WTC11 (cell line): ENCODE results near the gene CERT1. TPM values are rescaled to one million over a fixed set of nuclear protein-coding genes. Genes with fewer than 3 reads are reported as not detected.

Experiments
- ATAC-seq: fragments of 200-7000 bp; cut with Tn5 transposase; 2 replicates; pipeline ENCODE4 v1.10.0; 2021; ENCODE audit warnings: mild to moderate bottlenecking, moderate library complexity
- CTCF ChIA-PET: fragments of 300-600 bp; sonication (Branson Sonifier 250); formaldehyde crosslinking; loops from one replicate; lab custom pipeline; 2021; ENCODE audit warnings: antibody characterized with exemption; lab: Charles Lee
- POLR2A ChIA-PET: fragments of 350-600 bp; sonication (Branson Sonifier 250); formaldehyde crosslinking; loops from one replicate; lab custom pipeline; 2021; ENCODE audit warnings: antibody characterized with exemption; lab: Charles Lee
- DNase-seq: peaks from one replicate; pipeline ENCODE4 v3.0.0; 2021; ENCODE audit warnings: low spot score
- H3K27ac Mint-ChIP-seq: 2 replicates; pipeline ENCODE4 v1.8.0; 2021; ENCODE audit warnings: mixed read lengths
- H3K27me3 Mint-ChIP-seq: 2 replicates; pipeline ENCODE4 v1.8.0; 2021; ENCODE audit warnings: low read depth, mild to moderate bottlenecking, moderate library complexity, mixed read lengths
- H3K36me3 Mint-ChIP-seq: 2 replicates; pipeline ENCODE4 v1.8.0; 2021; ENCODE audit warnings: mixed read lengths
- H3K4me1 Mint-ChIP-seq: 2 replicates; pipeline ENCODE4 v1.8.0; 2022; ENCODE audit warnings: mixed read lengths
- H3K4me3 Mint-ChIP-seq: 2 replicates; pipeline ENCODE4 v1.8.0; 2021; ENCODE audit warnings: mild to moderate bottlenecking, moderate library complexity, mixed read lengths
- H3K9me3 Mint-ChIP-seq: 2 replicates; pipeline ENCODE4 v1.8.0; 2021; ENCODE audit warnings: mixed read lengths
- ATF1 ChIP-seq: sonication (generic); formaldehyde crosslinking; IDR thresholded peaks from 2 replicates; pipeline ENCODE4 v1.8.1; 2023; ENCODE audit warnings: mild to moderate bottlenecking, moderate library complexity, missing genetic modification reagents
- CREB1 ChIP-seq: sonication (generic); formaldehyde crosslinking; IDR thresholded peaks from 2 replicates; pipeline ENCODE4 v1.8.0; 2023; ENCODE audit warnings: mild to moderate bottlenecking, missing genetic modification reagents
- ESRRA ChIP-seq: sonication (generic); formaldehyde crosslinking; IDR thresholded peaks from 2 replicates; pipeline ENCODE4 v1.8.1; 2022; ENCODE audit warnings: mild to moderate bottlenecking, missing genetic modification reagents, borderline replicate concordance
- GABPB1 ChIP-seq: sonication (generic); formaldehyde crosslinking; IDR thresholded peaks from 2 replicates; pipeline ENCODE4 v1.8.1; 2023; ENCODE audit warnings: mild to moderate bottlenecking, missing genetic modification reagents
- GTF2I ChIP-seq: fragments of 250-450 bp; sonication (Bioruptor Pico); conservative IDR thresholded peaks from 2 replicates; pipeline ENCODE4 v1.4.0; 2021; ENCODE audit warnings: mild to moderate bottlenecking
- JUN ChIP-seq: sonication (generic); formaldehyde crosslinking; IDR thresholded peaks from 2 replicates; pipeline ENCODE4 v1.8.0; 2023; ENCODE audit warnings: mild to moderate bottlenecking, missing genetic modification reagents
- MYBL2 ChIP-seq: sonication (generic); formaldehyde crosslinking; IDR thresholded peaks from 2 replicates; pipeline ENCODE4 v1.8.1; 2023; ENCODE audit warnings: mild to moderate bottlenecking, moderate library complexity, missing genetic modification reagents
- NFATC4 ChIP-seq: fragments of 250-450 bp; sonication (Bioruptor Pico); IDR thresholded peaks from 2 replicates; pipeline ENCODE4 v1.9.0; 2021; ENCODE audit warnings: mild to moderate bottlenecking
- OVOL2 ChIP-seq: fragments of 250-450 bp; sonication (Bioruptor Pico); IDR thresholded peaks from 2 replicates; pipeline ENCODE4 v1.9.0; 2021; ENCODE audit warnings: mild to moderate bottlenecking, borderline replicate concordance
- RELA ChIP-seq: sonication (generic); formaldehyde crosslinking; IDR thresholded peaks from 2 replicates; pipeline ENCODE4 v1.8.1; 2022; ENCODE audit warnings: missing genetic modification reagents, mild to moderate bottlenecking, borderline replicate concordance
- SMAD3 ChIP-seq: sonication (generic); formaldehyde crosslinking; IDR thresholded peaks from 2 replicates; pipeline ENCODE4 v1.8.0; 2022; ENCODE audit warnings: missing genetic modification reagents, mild to moderate bottlenecking, borderline replicate concordance
- ZNF416 ChIP-seq: fragments of 250-450 bp; sonication (Bioruptor Pico); IDR thresholded peaks from 2 replicates; pipeline ENCODE4 v1.9.0; 2021; ENCODE audit warnings: mild to moderate bottlenecking, inconsistent platforms
- ZNF671 ChIP-seq: fragments of 250-450 bp; sonication (Bioruptor Pico); IDR thresholded peaks from 2 replicates; pipeline ENCODE4 v1.8.0; 2021; ENCODE audit warnings: mild to moderate bottlenecking
- total RNA-seq: library from RNA; stranded (reverse); gene quantifications from 3 replicates; pipeline ENCODE4 v1.2.3, GENCODE V29; 2021
- TF ChIP-seq, protein P1 (sequence below): sonication (generic); formaldehyde crosslinking; IDR thresholded peaks from 2 replicates; pipeline ENCODE4 v1.8.1; 2023; ENCODE audit warnings: mild to moderate bottlenecking, missing genetic modification reagents
- TF ChIP-seq, protein P2 (sequence below): fragments of 250-450 bp; sonication (Bioruptor Pico); IDR thresholded peaks from 2 replicates; pipeline ENCODE4 v2.1.2; 2022; ENCODE audit warnings: mild to moderate bottlenecking, moderate library complexity
- TF ChIP-seq, protein P3 (sequence below): sonication (generic); formaldehyde crosslinking; IDR thresholded peaks from 2 replicates; pipeline ENCODE4 v1.8.1; 2023; ENCODE audit warnings: mild to moderate bottlenecking, moderate library complexity, missing genetic modification reagents
- TF ChIP-seq, protein P4 (sequence below): sonication (generic); formaldehyde crosslinking; IDR thresholded peaks from 2 replicates; pipeline ENCODE4 v1.8.0; 2023; ENCODE audit warnings: missing genetic modification reagents, mild to moderate bottlenecking, borderline replicate concordance

The CERT1 gene
- total RNA-seq, 1 experiment from 2014 or later = 50.8 TPM

DNA sequence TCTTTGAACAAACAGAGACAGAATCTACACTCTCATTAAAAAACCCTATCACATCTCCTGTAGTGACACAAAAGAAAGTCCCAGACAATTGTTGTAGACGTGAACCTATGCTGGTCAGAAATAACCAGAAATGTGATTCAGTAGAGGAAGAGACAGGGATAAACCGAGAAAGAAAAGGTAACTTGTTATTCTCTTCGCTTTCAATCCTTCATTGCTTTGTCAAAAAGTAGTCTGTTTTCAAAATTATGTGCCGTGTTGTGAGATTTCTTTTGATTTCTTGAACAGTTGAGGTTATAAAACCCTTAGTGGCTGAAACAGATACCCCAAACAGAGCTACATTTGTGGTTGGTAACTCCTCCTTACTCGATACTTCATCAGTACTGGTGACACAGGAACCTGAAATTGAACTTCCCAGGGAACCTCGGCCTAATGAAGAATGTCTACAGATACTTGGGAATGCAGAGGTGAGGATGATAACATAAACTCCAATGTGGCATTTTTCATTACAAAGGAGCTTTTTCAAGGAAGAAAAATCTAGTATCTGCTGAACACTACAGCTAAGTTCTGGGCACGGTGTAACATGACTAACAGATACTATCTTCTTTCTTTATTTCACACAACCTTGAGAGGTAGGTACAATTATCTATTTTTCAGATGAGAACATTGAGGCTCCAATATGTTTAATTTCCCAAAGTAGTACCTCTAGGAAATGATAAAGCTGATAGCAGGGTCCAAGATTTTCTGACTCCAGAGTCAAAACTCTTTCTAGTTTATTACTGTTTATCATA is 160.1 kb downstream of the CERT1 start:
- no peak overlapping the region for H3K27ac Mint-ChIP-seq
- ChIA-PET POLR2A (no interaction called here), CTCF (no interaction called here)
- H3K4me1 Mint-ChIP-seq = no peaks in the 10 kb centered on the region
- H3K27me3 Mint-ChIP-seq = no peaks in the 10 kb centered on the region
- H3K4me3 Mint-ChIP-seq = no peak overlapping the region
- DNase-seq = no peak
- TF ChIP-seq OVOL2 (CRISPR knock-in tag) (no peak), GABPB1 (CRISPR knock-in tag) (no peak), RELA (CRISPR knock-in tag) (no peak), MYBL2 (no peak), ZNF416 (CRISPR knock-in tag) (no peak), GTF2I (no peak), SMAD3 (CRISPR knock-in tag) (no peak), ESRRA (CRISPR knock-in tag) (no peak), NFATC4 (CRISPR knock-in tag) (no peak), ZNF671 (CRISPR knock-in tag) (no peak), ATF1 (CRISPR knock-in tag) (no peak), JUN (CRISPR knock-in tag) (no peak), CREB1 (no peak)
- TF ChIP-seq, protein P1, sequence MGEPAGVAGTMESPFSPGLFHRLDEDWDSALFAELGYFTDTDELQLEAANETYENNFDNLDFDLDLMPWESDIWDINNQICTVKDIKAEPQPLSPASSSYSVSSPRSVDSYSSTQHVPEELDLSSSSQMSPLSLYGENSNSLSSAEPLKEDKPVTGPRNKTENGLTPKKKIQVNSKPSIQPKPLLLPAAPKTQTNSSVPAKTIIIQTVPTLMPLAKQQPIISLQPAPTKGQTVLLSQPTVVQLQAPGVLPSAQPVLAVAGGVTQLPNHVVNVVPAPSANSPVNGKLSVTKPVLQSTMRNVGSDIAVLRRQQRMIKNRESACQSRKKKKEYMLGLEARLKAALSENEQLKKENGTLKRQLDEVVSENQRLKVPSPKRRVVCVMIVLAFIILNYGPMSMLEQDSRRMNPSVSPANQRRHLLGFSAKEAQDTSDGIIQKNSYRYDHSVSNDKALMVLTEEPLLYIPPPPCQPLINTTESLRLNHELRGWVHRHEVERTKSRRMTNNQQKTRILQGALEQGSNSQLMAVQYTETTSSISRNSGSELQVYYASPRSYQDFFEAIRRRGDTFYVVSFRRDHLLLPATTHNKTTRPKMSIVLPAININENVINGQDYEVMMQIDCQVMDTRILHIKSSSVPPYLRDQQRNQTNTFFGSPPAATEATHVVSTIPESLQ (CRISPR knock-in tag) = no peak
- TF ChIP-seq, protein P2, sequence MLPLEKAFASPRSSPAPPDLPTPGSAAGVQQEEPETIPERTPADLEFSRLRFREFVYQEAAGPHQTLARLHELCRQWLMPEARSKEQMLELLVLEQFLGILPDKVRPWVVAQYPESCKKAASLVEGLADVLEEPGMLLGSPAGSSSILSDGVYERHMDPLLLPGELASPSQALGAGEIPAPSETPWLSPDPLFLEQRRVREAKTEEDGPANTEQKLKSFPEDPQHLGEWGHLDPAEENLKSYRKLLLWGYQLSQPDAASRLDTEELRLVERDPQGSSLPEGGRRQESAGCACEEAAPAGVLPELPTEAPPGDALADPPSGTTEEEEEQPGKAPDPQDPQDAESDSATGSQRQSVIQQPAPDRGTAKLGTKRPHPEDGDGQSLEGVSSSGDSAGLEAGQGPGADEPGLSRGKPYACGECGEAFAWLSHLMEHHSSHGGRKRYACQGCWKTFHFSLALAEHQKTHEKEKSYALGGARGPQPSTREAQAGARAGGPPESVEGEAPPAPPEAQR (CRISPR knock-in tag) = no peak
- TF ChIP-seq, protein P3, sequence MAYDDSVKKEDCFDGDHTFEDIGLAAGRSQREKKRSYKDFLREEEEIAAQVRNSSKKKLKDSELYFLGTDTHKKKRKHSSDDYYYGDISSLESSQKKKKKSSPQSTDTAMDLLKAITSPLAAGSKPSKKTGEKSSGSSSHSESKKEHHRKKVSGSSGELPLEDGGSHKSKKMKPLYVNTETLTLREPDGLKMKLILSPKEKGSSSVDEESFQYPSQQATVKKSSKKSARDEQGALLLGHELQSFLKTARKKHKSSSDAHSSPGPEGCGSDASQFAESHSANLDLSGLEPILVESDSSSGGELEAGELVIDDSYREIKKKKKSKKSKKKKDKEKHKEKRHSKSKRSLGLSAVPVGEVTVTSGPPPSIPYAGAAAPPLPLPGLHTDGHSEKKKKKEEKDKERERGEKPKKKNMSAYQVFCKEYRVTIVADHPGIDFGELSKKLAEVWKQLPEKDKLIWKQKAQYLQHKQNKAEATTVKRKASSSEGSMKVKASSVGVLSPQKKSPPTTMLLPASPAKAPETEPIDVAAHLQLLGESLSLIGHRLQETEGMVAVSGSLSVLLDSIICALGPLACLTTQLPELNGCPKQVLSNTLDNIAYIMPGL = no peak
- TF ChIP-seq, protein P4, sequence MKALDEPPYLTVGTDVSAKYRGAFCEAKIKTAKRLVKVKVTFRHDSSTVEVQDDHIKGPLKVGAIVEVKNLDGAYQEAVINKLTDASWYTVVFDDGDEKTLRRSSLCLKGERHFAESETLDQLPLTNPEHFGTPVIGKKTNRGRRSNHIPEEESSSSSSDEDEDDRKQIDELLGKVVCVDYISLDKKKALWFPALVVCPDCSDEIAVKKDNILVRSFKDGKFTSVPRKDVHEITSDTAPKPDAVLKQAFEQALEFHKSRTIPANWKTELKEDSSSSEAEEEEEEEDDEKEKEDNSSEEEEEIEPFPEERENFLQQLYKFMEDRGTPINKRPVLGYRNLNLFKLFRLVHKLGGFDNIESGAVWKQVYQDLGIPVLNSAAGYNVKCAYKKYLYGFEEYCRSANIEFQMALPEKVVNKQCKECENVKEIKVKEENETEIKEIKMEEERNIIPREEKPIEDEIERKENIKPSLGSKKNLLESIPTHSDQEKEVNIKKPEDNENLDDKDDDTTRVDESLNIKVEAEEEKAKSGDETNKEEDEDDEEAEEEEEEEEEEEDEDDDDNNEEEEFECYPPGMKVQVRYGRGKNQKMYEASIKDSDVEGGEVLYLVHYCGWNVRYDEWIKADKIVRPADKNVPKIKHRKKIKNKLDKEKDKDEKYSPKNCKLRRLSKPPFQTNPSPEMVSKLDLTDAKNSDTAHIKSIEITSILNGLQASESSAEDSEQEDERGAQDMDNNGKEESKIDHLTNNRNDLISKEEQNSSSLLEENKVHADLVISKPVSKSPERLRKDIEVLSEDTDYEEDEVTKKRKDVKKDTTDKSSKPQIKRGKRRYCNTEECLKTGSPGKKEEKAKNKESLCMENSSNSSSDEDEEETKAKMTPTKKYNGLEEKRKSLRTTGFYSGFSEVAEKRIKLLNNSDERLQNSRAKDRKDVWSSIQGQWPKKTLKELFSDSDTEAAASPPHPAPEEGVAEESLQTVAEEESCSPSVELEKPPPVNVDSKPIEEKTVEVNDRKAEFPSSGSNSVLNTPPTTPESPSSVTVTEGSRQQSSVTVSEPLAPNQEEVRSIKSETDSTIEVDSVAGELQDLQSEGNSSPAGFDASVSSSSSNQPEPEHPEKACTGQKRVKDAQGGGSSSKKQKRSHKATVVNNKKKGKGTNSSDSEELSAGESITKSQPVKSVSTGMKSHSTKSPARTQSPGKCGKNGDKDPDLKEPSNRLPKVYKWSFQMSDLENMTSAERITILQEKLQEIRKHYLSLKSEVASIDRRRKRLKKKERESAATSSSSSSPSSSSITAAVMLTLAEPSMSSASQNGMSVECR (CRISPR knock-in tag) = no peak
- ATAC-seq = no peak
- H3K36me3 Mint-ChIP-seq = peaks cover 84% of the 10 kb centered on the region
- no peaks in the 10 kb centered on the region for H3K9me3 Mint-ChIP-seq
